Adrenal gland (tissue), 12 donors: ENCODE measurements around the gene DCC. TPM values are rescaled to one million over a fixed set of nuclear protein-coding genes. Genes with fewer than 3 reads are reported as not detected.

Source experiments
- DNase-seq, 7 donors: peaks; one replicate each; pipeline ENCODE4 v3.0.0-alpha.2; 2019 to 2020
- H3K27ac ChIP-seq, 5 donors: fragments of 200-600 bp; sonication (generic) in 4 of 5; 1 replicate in 3 of 5; 2 replicates in 2 of 5; pipeline versions ENCODE4 v1.5.1 to v1.8.0; 2016 to 2020; ENCODE audit warnings: mild to moderate bottlenecking in 1 of 5
- H3K27me3 ChIP-seq: fragments of 200-600 bp; 2 replicates; pipeline ENCODE4 v1.8.0; 2021
- H3K36me3 ChIP-seq, 2 donors: fragments of 200-600 bp; replicated peaks in 1 of 2; 1 replicate in 1 of 2; 2 replicates in 1 of 2; pipeline versions ENCODE4 v1.5.1 to v1.8.0; 2018 to 2022
- H3K4me1 ChIP-seq, 2 donors: fragments of 200-600 bp; replicated peaks in 1 of 2; 1 replicate in 1 of 2; 2 replicates in 1 of 2; pipeline versions ENCODE4 v1.5.1 to v1.8.0; 2018 to 2021
- H3K4me3 ChIP-seq, 4 donors: fragments of 200-600 bp; sonication (generic) in 3 of 4; one replicate each; pipeline ENCODE4 v1.5.1; 2016 to 2018
- H3K9me3 ChIP-seq, 3 donors: fragments of 200-600 bp; sonication (generic) in 1 of 3; replicated peaks in 1 of 3; 1 replicate in 2 of 3; 2 replicates in 1 of 3; pipeline versions ENCODE4 v1.5.1 to v1.8.0; 2016 to 2021
- POLR2A ChIP-seq, 2 donors: fragments of 450-650 bp; IDR thresholded peaks; one replicate each; pipeline ENCODE4 v1.6.1; 2017; ENCODE audit warnings: antibody characterized with exemption in 2 of 2, mild to moderate bottlenecking in 2 of 2, moderate library complexity in 1 of 2
- WGBS, 4 donors: extraction: QIAGEN DNeasy Blood & Tissue Kit in 2 of 4; methylation state at CpG; one replicate each; pipeline versions ENCODE4 v1.1.5 to v1.1.7; 2013 to 2017; 5-methylcytosine and 5-hydroxymethylcytosine counted together
- intact Hi-C, 2 donors: fragments of 100-400 bp; cut with DNase I; formaldehyde crosslinking; loops; one replicate each; pipeline versions ENCODE4 v1.14.1 to v1.15.0; 2022 to 2023
- polyA plus RNA-seq, 3 donors: library from polyadenylated mRNA; stranded (reverse); fragments of 200-250 nt in 2 of 3; fragments of 350-450 nt in 1 of 3; fragmentation: Illumina TruSeq in 1 of 3; extraction: RNeasy Lipid Tissue Mini Kit (QIAGEN cat#74804) in 1 of 3; gene quantifications; one replicate each; pipeline ENCODE4 v1.2.3, GENCODE V29; 2013 to 2014
- total RNA-seq, 9 donors: library from RNA; depleted of rRNA in 4 of 9; stranded (reverse); fragments of >200 nt in 4 of 9; fragments of 120-200 nt in 1 of 9; fragmentation: NEBNext Ultra II Directional in 1 of 9; extraction: Animal tissue kit (Norgen Biotek cat#: 25700) in 1 of 9; gene quantifications; one replicate each; pipeline versions ENCODE4 v1.1.0 to v1.2.4, GENCODE V29; 2013 to 2023
- TF ChIP-seq, protein P1 (sequence below), 6 experiments: fragments of 450-650 bp in 4 of 6; fragments of 200-600 bp in 2 of 6; sonication (generic) in 1 of 6; IDR thresholded peaks; 1 replicate in 5 of 6; 2 replicates in 1 of 6; pipeline versions ENCODE4 v1.5.1 to v1.8.0; 2016 to 2021; ENCODE audit warnings: antibody characterized with exemption in 6 of 6, mild to moderate bottlenecking in 2 of 6, moderate library complexity in 1 of 6
- donor health status: healthy with polysubstance abuse.
- donor health status: Bipolar disorder and iron deficiency.
- donor health status: DM: yes; HTN: yes; CAD: no.
- donor health status: DM: no; HTN: no; CAD: no.
- donor health status: DM: no; HTN: no; CAD: no.
- donor health status: DM: yes; HTN: yes; CAD: no.

DCC gene
- total and polyA plus RNA-seq, 12 donors: 0.33 to 3.5 (median 1.1) TPM; not detected in 1

DNA sequence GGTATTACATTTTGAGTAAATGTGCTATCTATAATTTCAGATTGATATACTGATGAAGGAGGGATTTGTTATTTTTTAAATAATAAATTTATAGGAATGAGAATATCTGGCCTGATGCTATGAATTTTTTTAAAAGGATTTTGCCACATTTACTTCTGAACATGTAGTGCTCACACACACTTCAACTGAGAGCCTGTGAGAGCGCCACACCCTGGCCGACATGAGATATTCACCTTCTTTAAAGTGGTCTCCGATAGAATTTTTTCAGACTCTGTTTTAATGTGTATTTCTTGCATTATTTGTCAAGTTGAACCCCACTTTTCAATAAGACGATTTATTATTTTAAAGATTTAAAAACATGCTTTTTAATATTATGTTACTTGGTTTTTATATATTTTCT, 813.3 kb downstream of the DCC start:
- DNase-seq: peak in 2 of 7 donors; percentile 21 to 22
- no peak overlapping the region for H3K4me3 ChIP-seq
- H3K4me1 ChIP-seq: no peaks in the 10 kb centered on the region
- WGBS, 4 donors: 19 to 30% (median 26%) methylated on average over 4 of the region's 4 CpGs
- H3K27ac ChIP-seq: no peak overlapping the region
- no peaks in the 10 kb centered on the region for H3K27me3 ChIP-seq
- intact Hi-C loops: no loop called here
- no peak for TF ChIP-seq POLR2A (IDR thresholded peaks at IDR 0.05)
- TF ChIP-seq, protein P1, sequence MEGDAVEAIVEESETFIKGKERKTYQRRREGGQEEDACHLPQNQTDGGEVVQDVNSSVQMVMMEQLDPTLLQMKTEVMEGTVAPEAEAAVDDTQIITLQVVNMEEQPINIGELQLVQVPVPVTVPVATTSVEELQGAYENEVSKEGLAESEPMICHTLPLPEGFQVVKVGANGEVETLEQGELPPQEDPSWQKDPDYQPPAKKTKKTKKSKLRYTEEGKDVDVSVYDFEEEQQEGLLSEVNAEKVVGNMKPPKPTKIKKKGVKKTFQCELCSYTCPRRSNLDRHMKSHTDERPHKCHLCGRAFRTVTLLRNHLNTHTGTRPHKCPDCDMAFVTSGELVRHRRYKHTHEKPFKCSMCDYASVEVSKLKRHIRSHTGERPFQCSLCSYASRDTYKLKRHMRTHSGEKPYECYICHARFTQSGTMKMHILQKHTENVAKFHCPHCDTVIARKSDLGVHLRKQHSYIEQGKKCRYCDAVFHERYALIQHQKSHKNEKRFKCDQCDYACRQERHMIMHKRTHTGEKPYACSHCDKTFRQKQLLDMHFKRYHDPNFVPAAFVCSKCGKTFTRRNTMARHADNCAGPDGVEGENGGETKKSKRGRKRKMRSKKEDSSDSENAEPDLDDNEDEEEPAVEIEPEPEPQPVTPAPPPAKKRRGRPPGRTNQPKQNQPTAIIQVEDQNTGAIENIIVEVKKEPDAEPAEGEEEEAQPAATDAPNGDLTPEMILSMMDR (IDR thresholded peaks at IDR 0.05): peak in 3 of 6 experiments; percentile 5 to 32 (median 21)
- H3K36me3 ChIP-seq: no peaks in the 10 kb centered on the region
- H3K9me3 ChIP-seq: no peaks in the 10 kb centered on the region

DNA sequence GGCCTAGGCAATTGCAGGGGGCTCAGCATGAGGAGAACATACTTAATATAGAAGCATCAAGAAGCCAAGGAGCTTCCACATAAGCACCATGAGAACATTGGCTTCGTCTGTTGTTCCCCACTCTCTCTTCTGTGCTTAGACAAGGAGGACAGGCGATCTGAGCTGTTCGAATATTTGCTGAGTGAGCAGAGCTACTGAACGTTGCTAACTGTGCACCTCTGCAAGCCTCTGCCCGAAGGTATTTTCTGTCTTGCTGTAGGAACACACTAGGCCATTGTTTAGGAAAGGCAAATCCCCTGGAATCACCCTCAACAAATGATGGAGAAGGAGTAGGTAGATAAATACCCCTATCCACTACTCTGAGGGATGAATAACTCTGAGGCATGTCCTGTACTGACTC, 813.8 kb downstream of the DCC start:
- H3K4me3 ChIP-seq: no peak overlapping the region
- no peaks in the 10 kb centered on the region for H3K9me3 ChIP-seq
- no peak for TF ChIP-seq POLR2A (IDR thresholded peaks at IDR 0.05)
- TF ChIP-seq, protein P1 (IDR thresholded peaks at IDR 0.05): no peak
- no peak overlapping the region for H3K27ac ChIP-seq
- no peaks in the 10 kb centered on the region for H3K4me1 ChIP-seq
- no peaks in the 10 kb centered on the region for H3K27me3 ChIP-seq
- intact Hi-C loops: no loop called here
- WGBS, 4 donors: 71 to 100% (median 72%) methylated on average over 1 to 5 of the region's 5 CpGs
- H3K36me3 ChIP-seq: no peaks in the 10 kb centered on the region
- no peak for DNase-seq

DNA sequence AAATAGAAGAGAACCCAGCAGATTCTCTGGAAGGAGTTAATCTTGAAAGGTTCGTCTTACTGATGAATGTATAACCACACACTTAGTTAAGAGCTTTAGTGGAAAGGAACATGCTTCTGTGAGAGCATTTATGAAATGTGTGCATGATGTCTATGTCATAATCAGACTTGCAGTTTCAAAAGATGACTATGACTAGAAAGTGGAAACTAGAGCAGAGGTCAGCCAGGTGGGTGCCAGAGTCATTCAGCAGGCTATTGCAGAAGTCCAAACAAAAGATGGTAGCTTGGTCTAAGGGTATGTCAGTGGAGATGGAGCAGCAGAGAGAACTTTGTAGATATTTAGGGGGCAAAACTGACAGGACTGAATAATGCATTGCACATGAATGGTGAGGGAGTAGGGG, 825.8 kb downstream of the DCC start:
- intact Hi-C loops: no loop called here
- 56 to 74% (median 70%) methylated on average over 1 of the region's 1 CpG for WGBS, 4 donors

DNA sequence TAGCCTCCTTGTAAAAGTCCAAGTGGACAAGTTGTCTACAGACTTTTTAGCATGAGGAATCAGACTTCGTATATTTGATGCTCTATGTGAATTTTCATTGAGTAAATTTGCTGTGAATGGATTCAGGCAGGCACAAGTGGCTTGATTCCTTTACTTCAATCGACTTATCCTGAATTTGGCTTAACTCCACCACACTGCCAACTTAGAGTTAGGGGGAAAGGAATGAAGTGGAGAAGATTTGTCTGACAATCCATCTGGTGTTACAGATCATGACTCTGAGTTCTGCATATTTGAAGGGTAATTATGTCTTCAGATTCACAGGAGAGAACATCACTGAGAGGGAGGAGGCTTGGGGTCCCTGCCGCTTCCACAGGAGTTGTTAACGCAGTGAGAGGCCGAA, 829.3 kb downstream of the DCC start:
- no peaks in the 10 kb centered on the region for H3K9me3 ChIP-seq
- intact Hi-C loops: no loop called here
- TF ChIP-seq POLR2A (IDR thresholded peaks at IDR 0.05): no peak
- TF ChIP-seq, protein P1 (IDR thresholded peaks at IDR 0.05): no peak
- DNase-seq: no peak
- no peaks in the 10 kb centered on the region for H3K27me3 ChIP-seq
- H3K4me3 ChIP-seq: no peak overlapping the region
- H3K4me1 ChIP-seq: no peaks in the 10 kb centered on the region
- no peaks in the 10 kb centered on the region for H3K36me3 ChIP-seq
- no peak overlapping the region for H3K27ac ChIP-seq
- 79 to 85% (median 79%) methylated on average over 5 of the region's 5 CpGs for WGBS, 4 donors

More for the DNA sequence above, 825.8 kb downstream of the DCC start:
- no peaks in the 10 kb centered on the region for H3K9me3 ChIP-seq
- H3K27me3 ChIP-seq: no peaks in the 10 kb centered on the region
- H3K4me3 ChIP-seq: no peak overlapping the region
- no peak for TF ChIP-seq POLR2A (IDR thresholded peaks at IDR 0.05)
- TF ChIP-seq, protein P1 (IDR thresholded peaks at IDR 0.05): no peak
- DNase-seq: no peak
- no peaks in the 10 kb centered on the region for H3K36me3 ChIP-seq
- no peak overlapping the region for H3K27ac ChIP-seq
- H3K4me1 ChIP-seq: no peaks in the 10 kb centered on the region
